IPS-18a (cell line): ENCODE results near the gene KIFBP.
"Not testable (repeated sequence)": the region's sequence is repeated elsewhere in the genome, so short reads cannot be mapped to it uniquely, and the experiment has no call there.

Experiments used
- H3K27ac ChIP-seq: one replicate; pipeline ENCODE4 v1.5.1; 2013; ENCODE audit warnings: low read length
- H3K27me3 ChIP-seq: one replicate; pipeline ENCODE4 v1.6.1; 2013; ENCODE audit warnings: mild to moderate bottlenecking, low read length; ENCODE audit not compliant: control insufficient read depth, insufficient read depth
- H3K36me3 ChIP-seq: one replicate; pipeline ENCODE4 v1.6.1; 2013; ENCODE audit warnings: low read depth, low read length; ENCODE audit not compliant: control insufficient read depth
- H3K4me1 ChIP-seq: one replicate; pipeline ENCODE4 v1.6.1; 2013; ENCODE audit warnings: low read depth, low read length; ENCODE audit not compliant: control insufficient read depth
- H3K4me3 ChIP-seq: one replicate; pipeline ENCODE4 v1.5.1; 2013; ENCODE audit warnings: low read length
- H3K9ac ChIP-seq: one replicate; pipeline ENCODE4 v1.6.1; 2013; ENCODE audit warnings: mild to moderate bottlenecking, low read length, moderate library complexity
- H3K9me3 ChIP-seq: one replicate; pipeline ENCODE4 v1.6.1; 2013; ENCODE audit warnings: low read depth, low read length; ENCODE audit not compliant: control insufficient read depth

The KIFBP gene

DNA sequence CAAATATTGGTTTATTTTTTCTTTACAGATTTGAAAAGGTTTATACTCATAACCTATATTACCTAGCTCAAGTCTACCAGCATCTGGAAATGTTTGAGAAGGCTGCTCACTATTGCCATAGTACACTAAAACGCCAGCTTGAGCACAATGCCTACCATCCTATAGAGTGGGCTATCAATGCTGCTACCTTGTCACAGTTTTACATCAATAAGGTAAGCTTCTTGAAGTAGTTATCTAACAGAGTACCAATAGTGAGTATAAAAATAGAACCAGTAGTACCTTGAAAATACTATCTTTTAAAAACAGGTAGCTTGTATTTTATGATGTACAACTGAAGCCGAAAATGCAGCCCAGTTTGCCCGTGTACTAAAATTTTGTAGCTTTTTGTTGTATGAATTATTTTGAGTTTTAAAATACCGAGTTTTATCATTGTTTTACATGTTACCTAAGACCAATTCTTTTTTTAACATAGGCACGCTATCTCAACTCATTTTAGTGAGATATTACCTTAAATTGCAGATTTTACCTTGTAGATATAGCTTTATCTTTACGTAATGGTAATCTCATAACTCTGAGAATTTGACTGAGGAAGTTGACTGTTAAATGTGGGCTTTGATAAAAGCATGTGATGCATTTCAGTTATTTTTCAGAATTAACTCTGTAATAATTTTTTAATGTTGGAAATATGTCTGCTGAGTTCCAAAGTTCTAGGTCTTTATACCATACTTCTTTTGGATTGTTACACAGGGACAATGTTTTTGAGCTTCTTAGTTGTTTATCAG lies 17.3 kb downstream of the KIFBP start:
- H3K9me3 ChIP-seq = no peaks in the 10 kb centered on the region
- no peak overlapping the region for H3K27ac ChIP-seq
- H3K4me3 ChIP-seq = no peak overlapping the region
- peaks cover 47% of the 10 kb centered on the region for H3K36me3 ChIP-seq
- H3K4me1 ChIP-seq = no peaks in the 10 kb centered on the region
- H3K9ac ChIP-seq = no peak overlapping the region
- no peaks in the 10 kb centered on the region for H3K27me3 ChIP-seq

DNA sequence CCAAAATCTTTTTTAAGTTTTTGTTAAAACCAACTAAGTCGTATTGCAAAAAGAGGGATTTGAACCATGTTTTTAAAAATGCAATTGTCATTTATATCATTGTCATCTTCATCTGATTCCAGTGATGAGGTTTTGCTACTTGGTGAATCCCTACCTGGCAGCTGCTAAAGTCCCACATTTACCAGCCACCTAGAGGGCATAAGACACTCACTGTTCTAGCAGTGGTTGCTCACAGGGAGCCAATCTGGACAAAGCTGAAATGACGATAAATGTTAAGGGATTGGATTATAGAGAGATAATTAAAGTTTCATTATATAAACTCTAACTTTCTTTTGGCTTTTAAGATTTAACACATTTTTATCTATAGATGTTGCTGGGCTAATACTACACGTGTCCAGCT lies 18.7 kb downstream of the KIFBP start:
- Histone ChIP-seq H3K27me3 (no peaks in the 10 kb centered on the region), H3K4me3 (no peak overlapping the region), H3K9me3 (no peaks in the 10 kb centered on the region), H3K9ac (no peak overlapping the region), H3K27ac (no peak overlapping the region), H3K4me1 (no peaks in the 10 kb centered on the region), H3K36me3 (peaks cover 49% of the 10 kb centered on the region)

DNA sequence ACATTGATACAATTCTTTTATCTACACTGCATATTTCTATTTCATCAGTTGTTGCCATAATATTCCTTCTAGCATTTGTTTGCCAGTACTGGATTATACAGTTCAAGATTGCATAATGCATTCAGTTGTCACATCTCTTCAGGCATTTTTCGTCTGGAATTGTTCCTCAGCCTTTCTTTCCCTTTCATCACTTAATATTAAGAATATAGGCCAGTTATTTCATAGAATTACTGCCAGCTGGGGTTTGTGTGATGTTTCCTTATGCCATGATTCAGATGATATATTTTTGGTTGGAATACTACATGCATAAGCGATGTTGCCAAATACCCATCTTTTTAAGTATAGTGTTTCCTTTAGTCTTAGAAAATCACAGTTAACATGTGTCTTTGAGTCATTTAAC lies 20.8 kb downstream of the KIFBP start:
- H3K4me3 ChIP-seq = no peak overlapping the region
- H3K9ac ChIP-seq = no peak overlapping the region
- H3K9me3 ChIP-seq = no peaks in the 10 kb centered on the region
- H3K27me3 ChIP-seq = no peaks in the 10 kb centered on the region
- no peaks in the 10 kb centered on the region for H3K4me1 ChIP-seq
- H3K27ac ChIP-seq = no peak overlapping the region
- peaks cover 68% of the 10 kb centered on the region for H3K36me3 ChIP-seq

DNA sequence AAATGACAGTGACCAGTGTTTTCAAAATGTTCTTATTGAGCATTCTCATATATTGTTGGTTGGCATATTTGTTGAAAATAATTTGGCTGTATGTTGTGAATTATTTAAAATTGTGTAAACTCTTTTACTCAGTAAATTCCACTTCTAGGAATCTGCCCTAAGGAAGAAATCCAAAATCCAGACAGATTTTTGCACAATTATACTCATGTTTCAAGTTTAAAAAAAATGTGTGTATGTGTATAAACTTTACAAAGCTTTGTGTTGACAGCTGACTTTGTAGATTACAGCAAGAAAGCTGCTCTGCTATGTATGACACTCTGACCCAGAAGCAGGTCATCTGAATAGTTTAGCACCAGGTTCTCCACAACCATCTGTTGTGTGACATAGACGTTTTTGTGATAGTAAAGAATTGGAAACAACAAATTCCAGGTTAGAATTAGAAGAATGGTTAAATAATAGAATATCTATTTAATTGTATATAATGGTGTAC lies 21.6 kb downstream of the KIFBP start:
- H3K4me1 ChIP-seq = no peaks in the 10 kb centered on the region
- H3K27me3 ChIP-seq = no peaks in the 10 kb centered on the region
- H3K9ac ChIP-seq = no peak overlapping the region
- peaks cover 65% of the 10 kb centered on the region for H3K36me3 ChIP-seq
- H3K27ac ChIP-seq = no peak overlapping the region
- H3K4me3 ChIP-seq = no peak overlapping the region
- no peaks in the 10 kb centered on the region for H3K9me3 ChIP-seq

DNA sequence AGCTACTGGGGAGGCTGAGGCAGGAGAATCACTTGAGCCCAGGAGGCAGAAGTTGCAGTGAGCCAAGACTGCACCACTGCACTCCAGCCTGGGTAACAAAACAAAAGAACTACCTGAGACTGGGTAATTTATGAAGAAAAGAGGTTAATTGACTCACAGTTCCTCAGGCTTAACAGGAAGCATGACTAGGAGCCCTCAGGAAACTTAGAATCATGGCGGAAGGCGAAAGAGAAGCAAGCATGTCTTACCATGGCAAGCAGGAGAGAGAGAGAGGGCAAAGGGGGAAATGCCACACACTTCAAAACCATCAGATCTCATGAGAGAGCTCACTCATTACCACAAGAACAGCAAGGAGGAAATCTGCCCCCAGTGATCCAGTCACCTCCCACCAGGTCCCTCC lies 24.2 kb downstream of the KIFBP start:
- H3K9ac ChIP-seq, H3K27ac ChIP-seq, H3K9me3 ChIP-seq, H3K27me3 ChIP-seq, H3K4me1 ChIP-seq, H3K4me3 ChIP-seq: not testable (repeated sequence)
- H3K36me3 ChIP-seq = peaks cover 55% of the 10 kb centered on the region

DNA sequence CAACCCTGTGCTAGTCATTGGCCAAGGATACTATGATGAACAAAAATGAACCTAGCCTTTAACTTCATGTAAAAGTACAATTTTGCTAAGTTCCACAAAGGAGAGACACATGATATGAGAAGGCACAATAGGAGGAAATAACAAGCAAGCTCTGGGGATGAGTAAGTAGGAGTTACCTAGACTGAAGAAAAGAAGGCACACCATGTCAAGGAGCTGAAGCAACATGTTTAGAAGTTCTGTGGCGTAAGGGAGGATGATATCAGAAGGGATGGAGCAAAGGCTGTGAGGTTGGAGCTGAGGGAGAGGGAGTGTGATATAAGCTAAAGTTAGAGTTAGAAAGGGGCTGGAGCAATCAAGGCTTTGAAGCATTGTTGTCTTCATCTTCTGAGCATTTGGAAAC lies 25.6 kb downstream of the KIFBP start:
- Histone ChIP-seq H3K27me3 (no peaks in the 10 kb centered on the region), H3K9me3 (no peaks in the 10 kb centered on the region), H3K4me3 (no peak overlapping the region), H3K9ac (no peak overlapping the region), H3K36me3 (peaks cover 53% of the 10 kb centered on the region), H3K4me1 (no peaks in the 10 kb centered on the region), H3K27ac (no peak overlapping the region)

DNA sequence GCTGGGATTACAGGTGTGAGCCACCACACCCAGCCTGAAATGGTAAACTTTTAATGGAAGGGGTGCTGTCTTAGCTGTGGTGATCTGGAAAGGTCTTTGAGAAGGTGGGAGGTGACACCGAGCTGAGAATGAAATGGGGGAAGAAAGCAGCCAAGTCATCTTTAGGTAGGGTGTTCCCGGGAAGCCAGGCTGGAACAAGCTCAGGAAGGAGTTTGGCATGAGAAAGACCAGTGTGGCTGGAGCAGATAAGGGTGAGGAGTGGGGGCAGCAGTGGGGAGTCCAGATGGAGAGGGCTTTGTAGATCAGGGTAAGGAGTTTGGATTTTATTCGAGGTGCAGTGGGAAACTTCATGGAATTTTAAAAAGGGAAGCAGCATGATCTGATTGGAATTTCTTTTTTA lies 30.0 kb downstream of the KIFBP start:
- Histone ChIP-seq H3K27me3 (no peaks in the 10 kb centered on the region), H3K27ac (no peak overlapping the region), H3K4me3 (no peak overlapping the region), H3K9ac (no peak overlapping the region), H3K9me3 (no peaks in the 10 kb centered on the region), H3K36me3 (peaks cover 23% of the 10 kb centered on the region), H3K4me1 (no peaks in the 10 kb centered on the region)

DNA sequence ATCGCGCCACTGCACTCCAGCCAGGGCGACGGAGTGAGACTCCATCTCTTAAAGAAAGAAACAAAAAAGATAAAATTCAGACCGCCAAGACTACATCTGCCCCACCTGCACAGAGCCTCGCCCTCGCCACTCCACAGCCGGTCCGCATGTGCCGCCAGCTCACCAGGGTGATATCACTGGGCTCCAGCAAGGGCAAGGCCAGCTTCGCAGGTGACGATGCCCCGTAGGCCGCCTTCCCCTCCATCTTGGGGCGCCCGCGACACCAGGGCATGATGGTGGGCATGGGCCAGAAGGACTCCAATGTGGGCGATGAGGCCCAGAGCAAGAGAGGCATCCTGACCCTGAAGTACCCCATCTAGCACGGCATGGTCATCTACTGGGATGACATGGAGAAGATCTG lies 34.0 kb downstream of the KIFBP start:
- Histone ChIP-seq H3K9ac (no peak overlapping the region), H3K9me3 (no peaks in the 10 kb centered on the region), H3K36me3 (no peaks in the 10 kb centered on the region), H3K4me1 (no peaks in the 10 kb centered on the region), H3K27ac (no peak overlapping the region), H3K27me3 (no peaks in the 10 kb centered on the region), H3K4me3 (no peak overlapping the region)

DNA sequence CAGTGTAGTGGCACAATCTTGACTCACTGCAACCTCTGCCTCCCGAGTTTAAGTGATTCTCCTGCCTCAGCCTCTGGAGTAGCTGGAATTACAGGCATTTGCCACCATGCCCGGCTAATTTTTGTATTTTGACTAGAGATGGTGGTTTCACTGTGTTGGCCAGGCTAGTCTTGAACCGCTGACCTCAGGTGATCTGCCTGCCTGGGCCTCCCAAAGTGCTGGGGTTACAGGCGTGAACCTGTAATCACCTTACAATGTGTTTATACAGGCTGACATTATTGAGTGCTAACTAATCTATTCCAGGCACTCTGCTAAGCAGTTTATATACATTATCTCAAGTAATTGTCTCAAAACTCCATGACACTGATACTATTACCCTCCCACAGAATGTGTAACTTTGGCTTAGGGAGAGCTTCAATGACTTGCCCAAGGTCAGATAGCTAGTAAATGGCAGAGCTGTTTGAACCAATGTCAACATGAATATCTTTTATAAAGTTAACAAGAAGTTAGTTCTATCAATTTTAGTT lies 36.8 kb downstream of the KIFBP start:
- H3K9me3 ChIP-seq = no peaks in the 10 kb centered on the region
- H3K4me1 ChIP-seq = no peaks in the 10 kb centered on the region
- H3K27me3 ChIP-seq = no peaks in the 10 kb centered on the region
- no peaks in the 10 kb centered on the region for H3K36me3 ChIP-seq
- H3K27ac ChIP-seq = no peak overlapping the region
- no peak overlapping the region for H3K9ac ChIP-seq
- H3K4me3 ChIP-seq = no peak overlapping the region

DNA sequence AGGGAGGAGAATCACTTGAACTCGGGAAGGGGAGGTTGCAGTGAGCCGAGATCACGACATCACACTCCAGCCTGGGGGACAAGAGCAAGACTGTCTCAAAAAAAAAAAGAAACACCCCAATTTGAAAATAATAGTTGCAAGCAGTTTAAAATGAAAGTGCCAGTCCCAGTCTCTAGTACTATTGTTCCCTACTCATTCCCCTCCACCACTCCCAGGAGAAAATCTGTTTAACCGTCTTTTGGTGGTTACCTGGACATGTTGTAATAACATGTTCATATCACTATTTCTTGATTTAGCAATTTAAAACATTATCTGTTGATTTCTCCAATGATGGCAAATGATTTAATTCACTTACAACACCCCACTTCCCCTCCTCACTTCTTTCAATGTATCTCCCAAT lies 44.7 kb downstream of the KIFBP start:
- H3K4me3 ChIP-seq = no peak overlapping the region
- H3K27ac ChIP-seq = no peak overlapping the region
- no peak overlapping the region for H3K9ac ChIP-seq
- H3K36me3 ChIP-seq = no peaks in the 10 kb centered on the region
- no peaks in the 10 kb centered on the region for H3K4me1 ChIP-seq
- no peaks in the 10 kb centered on the region for H3K27me3 ChIP-seq
- no peaks in the 10 kb centered on the region for H3K9me3 ChIP-seq

DNA sequence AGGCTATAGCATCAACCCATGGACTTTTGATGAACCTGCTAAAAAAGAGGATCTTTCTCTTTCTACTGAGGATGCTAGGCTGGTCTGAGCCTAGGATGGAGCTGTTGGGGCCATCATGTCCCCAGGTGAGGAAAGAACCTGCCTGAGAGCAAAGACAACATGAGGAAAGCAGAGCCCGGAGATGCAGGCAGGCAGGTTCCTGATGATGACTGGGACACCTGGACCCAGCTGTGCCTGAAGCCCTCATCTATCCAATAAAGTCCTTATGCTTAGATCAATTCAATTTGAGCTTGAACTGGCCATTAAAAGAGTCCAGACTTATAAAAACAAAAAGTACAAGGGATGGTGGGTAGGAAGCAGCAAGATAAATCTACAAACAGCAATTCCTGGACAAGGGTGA lies 48.9 kb downstream of the KIFBP start:
- Histone ChIP-seq H3K36me3 (no peaks in the 10 kb centered on the region), H3K9ac (no peak overlapping the region), H3K27ac (no peak overlapping the region), H3K4me1 (no peaks in the 10 kb centered on the region), H3K9me3 (no peaks in the 10 kb centered on the region), H3K27me3 (no peaks in the 10 kb centered on the region), H3K4me3 (no peak overlapping the region)

DNA sequence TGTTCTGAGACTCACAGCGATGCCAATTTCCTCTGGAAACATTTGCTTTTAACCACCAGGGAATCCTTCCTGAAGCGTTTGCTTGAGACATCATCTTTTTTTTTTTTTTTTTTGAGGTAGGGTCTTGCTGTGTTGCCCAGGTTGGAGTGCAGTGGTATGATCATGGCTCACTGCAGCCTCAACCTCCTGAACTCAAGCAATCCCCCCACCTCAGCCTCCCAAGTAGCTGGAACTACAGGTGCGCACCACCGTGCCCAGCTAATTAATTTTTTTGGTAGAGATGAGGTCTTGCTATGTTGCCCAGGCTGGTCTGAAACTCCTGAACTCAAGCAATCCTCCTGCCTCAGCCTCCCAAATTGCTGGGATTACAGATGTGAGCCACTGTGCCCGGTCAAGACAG lies 52.3 kb downstream of the KIFBP start:
- H3K9me3 ChIP-seq, H3K27ac ChIP-seq, H3K36me3 ChIP-seq, H3K4me1 ChIP-seq, H3K27me3 ChIP-seq, H3K9ac ChIP-seq, H3K4me3 ChIP-seq: not testable (repeated sequence)
